ELF-1 (cell line): Measurements from ENCODE around the gene PDIA5.

Experiments used
- DNase-seq: peaks from one replicate; pipeline ENCODE4 v3.0.0-alpha.2; 2016; ENCODE audit warnings: low read depth, low spot score

PDIA5 gene

DNA sequence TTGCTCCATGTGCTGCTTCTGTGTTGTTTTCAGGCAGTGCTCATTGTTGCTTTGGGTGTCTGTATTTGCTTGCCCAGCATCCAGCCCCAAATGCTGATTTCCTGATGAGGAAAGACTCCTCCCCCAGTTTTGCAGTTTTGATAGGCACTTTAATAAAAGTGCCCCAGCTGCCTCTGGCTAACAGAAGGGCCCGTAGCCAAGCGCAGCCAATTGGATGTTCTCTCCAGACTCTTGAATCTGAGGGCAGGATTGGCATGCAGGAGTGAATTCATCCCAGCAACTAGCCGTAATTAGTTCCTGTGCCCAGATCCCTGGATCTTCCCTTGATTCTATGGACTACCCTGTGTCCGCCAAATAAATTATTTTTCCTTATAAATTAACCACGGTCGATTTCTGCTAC, 24.4 kb upstream of the PDIA5 start:
- no peak for DNase-seq

DNA sequence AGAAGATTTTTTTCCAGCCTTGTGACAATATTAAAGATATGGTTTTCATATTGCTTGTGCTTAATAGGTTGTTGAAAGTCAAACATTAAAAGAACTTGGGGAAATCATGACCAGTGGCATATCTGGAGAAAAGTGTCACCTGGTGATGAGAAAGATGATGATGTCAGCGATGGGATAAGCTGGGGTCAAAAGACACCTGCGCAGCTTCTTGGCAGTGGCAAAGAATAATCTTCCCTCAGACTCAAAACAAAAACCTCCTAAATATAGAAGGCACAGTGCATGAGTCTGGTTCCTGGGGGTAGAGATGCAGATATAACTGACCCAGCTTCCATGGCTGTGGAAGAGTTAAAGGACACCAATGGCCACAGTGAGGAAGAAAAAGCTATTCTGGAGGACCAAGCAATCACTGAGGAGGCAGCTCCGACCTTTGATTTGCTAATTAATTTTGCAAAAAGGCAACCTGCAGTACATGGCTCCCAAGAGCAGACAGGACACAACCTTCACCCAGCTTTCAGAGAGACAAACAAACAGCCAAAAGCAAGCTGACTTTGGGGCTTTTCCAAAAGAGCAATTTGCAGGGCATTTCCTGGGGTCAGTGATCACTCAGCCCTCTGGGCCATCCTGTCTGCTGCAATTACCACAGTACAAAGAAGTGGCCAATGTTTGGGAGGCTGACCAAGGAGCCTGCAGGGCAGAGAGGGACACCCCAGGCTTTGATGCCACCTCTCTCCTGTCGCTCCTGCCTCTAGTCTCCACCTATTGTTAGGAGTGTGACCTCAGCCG, 21.7 kb upstream of the PDIA5 start:
- peak; percentile 59 for DNase-seq

DNA sequence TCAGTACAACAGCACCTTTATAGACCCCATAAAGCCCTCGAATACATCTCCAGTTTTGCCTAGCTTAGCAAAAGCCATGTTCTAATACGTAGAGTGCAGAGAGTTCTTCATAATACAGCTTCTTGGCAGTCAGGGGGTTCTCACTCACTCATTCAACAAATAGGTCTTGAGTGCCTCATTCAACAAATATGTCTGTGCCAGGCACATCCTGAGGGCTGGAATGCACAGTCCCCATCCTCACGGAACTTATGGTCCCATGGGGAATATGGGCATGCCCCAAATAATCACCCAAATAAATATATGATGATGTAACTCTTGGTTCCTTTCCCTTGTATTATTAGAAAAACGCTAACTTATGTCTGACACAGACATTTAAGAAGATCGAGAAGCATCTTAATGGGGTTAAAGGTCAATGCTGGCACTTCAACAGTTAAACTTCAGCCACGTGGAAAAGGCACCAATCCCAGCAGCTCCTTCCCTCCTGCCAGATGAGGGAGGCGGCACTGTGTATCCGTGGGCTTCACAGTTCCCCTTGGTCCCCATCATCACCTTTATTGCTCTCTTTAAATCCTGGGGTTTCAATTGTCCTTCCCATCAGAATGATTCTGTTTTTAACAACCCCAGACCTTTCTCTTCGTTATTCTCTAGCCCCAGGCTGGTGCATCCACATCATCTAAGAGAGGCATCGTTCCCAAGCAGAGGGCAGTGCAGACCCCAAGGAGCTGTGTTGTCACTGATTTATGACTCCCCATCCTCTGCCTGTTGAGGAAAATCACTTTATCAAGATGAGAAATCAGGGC, 20.4 kb upstream of the PDIA5 start:
- no peak for DNase-seq

DNA sequence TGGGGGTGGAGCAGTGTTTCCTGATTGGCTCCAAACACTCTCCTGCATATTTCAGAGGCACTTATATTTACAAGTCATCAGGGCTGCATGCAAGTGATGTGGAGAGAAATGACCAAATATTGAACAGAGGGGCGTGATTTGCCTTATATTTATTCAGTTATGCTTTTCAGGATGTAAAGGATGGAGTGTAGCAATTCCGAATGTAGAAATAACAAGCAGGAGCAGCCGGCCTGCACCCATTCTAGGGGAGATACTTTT, 19.8 kb upstream of the PDIA5 start:
- DNase-seq = no peak

DNA sequence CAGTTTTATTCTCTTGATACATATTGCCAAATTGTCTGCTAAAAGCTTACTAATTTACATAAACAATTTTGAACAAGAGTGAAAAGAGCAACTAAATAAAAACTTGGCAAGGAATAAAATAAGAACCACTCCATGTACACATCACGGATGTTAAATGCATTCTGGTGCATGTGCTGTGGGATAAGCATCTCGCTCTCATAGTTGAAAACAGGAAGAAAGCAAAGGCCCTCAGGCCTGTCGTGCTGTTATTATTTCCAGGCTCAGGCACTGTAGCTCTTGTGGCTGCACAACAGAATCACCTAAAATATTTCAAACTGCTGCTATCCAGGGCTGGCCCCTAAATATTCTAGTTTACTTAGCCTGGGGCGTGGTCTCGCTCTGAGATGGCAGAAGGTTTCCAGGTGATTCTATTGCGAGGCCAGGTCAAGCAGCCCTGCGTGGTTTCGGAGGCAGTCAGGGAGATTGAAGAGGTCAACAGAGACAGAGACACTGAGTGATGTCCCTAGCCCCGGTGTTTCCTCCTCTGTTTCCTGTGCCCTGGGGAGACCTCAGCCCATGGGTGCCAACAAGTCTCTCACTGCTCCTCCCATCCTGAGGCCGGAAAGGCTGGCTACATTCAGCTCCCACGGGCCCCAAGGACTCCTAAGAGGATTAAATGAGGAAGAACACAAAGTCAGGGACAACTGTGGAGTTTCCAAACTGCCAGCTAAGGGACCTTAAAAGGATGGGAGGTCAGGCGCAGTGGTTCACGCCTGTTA, 18.2 kb upstream of the PDIA5 start:
- peak; percentile 24 for DNase-seq

DNA sequence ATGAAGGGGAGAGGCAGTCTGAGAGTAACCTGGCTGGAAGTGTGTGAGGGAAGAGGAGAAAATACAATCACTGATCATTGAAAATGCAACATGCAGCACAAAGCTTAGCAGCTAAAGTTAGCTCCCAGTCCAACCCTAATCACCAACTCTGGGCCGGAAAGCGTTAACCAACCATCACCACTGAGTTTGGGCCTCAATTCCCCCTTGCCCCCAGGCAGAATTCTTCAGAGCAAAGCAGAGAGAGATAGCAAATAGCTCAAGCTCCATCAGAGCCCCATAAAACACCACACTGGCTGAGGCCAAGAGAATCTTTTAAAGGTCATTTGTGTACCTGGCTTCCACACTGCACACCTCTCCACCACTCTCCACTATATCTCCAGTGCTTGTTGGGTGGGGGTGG, 16.2 kb upstream of the PDIA5 start:
- DNase-seq = peak; percentile 68

DNA sequence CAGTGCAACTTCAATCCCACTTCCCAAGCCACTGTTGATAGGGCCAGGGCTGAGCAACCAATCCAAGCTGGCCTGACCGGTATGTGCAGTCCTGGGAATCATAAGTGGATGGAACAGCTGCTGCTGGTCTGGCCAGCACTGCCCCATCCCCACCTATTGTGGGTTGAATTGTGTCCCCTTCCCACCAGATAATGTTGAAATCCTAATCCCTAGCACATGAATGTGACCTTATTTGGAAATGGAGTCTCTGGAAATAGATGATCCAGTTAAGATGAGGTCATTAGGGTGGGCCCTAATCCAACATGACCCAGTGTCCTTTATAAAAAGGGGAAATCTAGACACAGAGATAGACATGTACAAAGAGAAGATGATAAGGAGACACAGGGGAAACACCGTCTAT, 13.7 kb upstream of the PDIA5 start:
- DNase-seq = no peak

DNA sequence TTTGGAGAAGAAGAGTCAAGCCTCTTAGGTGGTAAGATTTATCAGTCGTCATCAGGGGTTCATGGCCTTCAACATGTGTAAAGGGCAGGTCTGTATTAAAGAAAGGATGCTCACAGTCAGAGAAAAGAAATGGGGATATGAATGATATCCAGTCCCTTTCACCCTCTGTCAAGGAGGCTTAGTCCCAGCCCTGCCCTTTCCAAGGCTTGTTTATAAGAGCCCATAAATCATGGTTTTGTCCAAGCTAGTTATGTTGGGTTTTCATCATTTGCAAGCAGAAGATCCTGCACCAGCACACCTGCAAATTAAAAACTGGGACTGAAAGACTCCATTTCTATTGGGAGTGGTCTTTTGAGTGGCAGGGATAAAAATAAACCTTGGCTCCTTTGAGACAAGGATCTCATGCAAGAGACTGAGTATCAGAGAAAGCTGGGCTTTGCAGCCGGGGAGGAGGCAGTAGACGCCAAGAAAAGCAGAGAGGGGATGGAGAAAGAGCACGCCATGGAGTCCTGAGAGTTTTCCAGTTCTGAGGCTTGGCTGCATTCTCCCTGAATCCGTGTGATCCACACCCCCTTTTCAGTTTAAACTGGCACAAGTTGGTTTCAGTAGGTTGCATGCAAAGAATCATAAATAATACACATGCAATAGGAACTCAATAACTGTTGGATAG, 12.6 kb upstream of the PDIA5 start:
- no peak for DNase-seq

DNA sequence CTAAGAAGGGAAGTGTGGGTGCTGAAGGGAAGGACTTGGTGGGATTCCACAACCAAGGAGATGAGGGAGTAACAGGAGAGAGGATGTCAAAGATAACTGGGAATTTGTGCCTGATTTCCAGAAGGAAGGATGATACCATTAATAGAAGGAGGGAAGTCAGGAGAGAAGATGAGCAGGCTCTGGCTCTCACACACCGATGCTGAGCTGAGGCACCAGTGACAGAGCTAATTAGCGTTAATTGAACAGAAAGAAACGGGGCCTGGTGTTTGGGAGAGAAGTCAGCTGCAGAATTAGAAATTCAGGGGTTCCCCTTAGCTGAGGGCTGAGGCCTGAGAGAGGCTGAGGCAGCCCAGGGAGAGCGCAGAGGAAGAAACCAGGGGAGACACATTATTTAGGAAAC, 11.9 kb upstream of the PDIA5 start:
- DNase-seq = no peak

DNA sequence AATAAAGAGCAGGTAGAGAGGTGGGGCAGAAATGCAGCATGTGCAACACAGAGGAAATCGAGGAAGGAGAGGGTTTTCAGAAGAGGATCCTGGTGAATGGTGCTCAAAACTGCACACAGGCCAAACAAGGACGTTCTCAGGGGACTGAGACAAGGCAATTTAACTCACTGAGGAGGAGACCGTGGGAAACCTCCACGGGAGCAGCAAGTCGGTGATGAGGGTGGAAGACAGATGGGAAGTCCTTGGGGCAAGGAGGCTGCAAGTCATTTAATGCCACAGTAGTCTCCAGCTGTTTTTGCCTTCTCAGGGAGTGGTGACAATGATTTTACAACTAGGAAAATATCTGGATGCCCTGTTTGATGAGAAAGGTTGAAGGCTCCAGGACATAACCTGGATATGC, 11.5 kb upstream of the PDIA5 start:
- no peak for DNase-seq

DNA sequence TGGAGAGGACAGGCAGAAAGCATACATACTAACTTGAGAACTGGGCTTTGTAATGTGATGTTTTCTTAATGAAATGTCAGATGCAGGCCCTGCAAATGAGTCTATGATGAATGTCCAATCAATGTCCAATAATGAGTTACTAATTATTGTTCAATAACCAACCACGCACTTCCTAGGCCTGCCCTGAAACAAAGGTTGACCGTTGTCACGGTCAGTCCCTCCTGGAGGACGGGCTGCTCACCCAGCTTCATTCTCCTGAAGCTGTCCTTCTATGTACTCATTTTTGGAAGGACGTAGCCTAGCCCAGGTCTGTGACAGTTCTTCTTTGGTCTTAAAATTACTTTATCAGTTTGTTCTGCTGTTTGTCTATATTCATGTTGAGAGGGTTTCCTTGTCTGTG, 8.3 kb upstream of the PDIA5 start:
- no peak for DNase-seq

DNA sequence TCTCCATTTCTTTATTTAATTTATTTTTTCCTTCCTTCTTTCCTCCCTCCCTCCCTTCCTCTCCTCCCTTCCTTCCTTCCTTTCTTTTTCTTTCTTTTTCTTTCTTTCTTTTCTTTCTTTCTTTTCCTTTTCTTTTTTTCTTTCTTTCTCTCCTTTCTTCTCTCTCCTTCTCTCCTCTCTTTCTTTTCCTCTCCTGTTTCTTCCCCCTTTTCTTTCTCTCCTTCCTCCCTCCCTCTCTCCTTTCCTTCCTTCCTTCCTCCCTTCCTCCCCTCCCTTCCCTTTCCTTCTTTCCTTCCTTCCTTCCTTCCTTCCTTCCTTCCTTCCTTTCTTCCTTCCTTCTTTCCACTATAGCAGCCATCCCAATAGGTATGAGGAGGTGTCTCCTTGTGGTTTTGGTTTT, 6.8 kb upstream of the PDIA5 start:
- DNase-seq = no peak

DNA sequence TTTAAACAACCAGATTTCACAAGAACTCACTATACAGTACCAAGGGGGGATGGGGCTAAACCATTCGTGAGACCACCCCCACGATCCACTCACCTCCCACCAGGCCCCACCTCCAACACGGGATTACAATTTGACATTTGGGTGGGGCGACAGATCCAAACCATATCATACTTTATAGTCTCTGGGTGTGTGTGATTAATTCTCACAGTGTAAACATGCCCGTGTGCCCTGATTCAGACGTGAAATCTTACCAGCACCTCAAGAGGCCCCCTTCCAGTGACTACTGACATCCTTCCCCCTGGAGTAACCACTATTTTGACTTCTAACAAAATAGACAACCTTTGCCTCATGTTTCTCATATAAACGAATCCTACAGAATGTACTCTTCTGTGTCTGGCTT, 5.0 kb upstream of the PDIA5 start:
- no peak for DNase-seq

DNA sequence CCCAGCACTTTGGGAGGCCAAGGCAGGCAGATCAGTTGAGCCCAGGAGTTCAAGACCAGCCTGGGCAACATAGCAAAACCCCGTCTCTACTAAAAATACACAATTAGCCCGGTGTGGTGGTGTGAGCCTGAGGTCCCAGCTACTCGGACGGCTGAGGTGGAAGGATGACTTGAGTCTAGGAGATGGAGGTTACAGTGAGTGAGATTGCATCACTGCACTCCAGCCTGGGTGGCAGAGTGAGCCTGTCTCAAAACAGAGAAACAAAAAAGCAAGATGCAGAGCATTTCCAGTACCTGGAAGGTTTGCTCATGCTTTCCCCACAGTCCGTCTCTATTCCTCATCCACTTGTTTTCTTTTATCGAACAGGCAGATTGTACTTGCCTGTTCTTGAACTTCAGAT, 3.8 kb upstream of the PDIA5 start:
- no peak for DNase-seq

DNA sequence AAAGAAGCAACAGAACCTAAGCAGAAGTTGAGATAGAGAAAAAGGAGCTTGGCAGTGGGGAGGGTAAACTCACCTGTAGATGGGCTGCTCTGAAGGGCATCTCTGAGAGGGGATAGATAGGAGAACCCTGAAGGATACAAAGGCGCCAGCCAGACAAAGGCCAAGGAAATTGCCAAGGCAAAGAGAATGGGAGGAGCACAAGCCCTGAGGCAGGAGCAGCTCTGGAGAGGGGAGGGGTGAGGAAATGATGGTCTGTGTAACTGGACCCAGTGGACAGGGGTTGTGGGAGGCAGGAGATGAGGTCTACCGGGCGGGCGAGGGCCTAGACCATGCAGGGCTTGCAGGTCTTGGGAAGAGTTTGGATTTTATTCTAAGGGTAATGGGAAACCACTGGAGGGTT, 2.3 kb upstream of the PDIA5 start:
- peak; percentile 69 for DNase-seq

DNA sequence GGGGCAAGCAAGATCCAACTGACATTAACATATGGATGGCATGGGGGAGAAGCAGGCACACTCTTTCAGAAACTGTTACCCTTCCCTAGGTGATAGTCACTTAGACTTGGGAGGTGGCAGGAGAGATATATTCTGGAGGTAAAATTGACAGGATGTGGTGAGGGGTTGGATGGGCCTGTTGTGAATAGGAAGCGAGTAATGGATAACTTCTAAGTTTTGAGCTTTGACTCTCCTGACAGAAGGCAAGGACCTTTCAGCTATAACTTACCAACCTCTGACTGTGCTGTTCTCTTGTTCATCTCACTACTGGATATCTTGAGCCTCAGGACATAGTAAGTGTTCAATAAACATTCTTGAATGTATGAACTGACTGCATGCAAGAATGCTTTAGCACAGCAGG, 1.9 kb upstream of the PDIA5 start:
- DNase-seq = no peak

DNA sequence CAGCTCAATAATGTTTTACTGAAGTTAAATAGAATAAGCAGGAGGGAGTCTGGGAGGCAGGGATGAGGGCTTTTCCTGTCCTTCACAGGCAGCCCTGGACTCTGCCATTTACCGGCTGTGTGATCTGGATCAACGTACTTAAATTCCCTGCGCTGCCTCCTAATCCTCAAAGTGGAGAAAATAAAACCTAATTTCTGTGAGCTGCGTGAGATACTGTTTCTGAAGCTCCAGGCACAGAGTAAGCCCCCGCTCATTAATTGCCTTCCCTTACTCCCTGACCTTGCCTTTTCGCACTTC, 278 bp upstream of the PDIA5 start:
- DNase-seq = no peak

DNA sequence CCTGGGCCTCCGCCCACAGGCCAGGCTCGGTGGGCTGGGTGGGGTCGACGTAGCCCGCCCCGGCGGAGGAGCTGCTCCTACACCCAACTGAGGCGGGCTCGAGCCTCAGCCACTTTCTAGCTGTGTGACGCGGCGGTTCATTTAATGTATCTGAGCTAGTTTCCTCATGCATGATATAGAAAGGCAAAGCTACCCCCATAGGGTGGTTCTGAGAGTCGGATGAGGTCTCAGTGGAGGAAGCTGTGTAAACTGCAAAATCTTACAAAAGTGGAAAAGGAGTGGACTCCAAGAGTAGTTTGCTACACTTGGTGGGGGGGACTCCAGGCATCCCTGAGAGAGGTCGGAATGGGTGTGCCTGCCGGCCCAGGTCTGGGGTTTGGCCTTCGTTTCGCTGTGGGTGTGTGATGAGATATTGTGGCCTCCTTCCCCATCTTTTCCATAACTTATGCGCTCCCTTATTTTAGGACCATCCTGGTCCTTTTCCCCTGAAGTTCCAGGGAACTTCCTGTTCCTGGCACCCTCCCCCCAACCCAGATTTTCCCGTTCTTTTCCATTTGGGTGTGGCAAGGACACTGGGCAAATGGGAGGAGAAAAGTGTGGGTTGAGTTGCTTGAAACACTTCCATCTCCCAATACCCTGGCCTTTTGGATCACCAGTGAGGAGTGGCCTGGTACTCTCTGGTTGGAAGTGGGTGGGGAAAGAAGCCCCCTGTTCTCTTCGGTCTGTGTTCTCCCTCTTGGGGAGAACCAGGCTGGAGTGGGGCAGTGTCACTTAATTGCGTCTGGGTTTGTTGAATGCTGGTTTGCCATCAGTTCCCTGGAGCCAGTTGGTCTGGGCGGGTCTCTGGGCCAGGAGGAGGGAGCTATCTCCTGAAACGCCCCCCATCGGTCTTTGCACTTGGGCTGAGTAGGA, 1.1 kb downstream of the PDIA5 start:
- peak; percentile 69 for DNase-seq

DNA sequence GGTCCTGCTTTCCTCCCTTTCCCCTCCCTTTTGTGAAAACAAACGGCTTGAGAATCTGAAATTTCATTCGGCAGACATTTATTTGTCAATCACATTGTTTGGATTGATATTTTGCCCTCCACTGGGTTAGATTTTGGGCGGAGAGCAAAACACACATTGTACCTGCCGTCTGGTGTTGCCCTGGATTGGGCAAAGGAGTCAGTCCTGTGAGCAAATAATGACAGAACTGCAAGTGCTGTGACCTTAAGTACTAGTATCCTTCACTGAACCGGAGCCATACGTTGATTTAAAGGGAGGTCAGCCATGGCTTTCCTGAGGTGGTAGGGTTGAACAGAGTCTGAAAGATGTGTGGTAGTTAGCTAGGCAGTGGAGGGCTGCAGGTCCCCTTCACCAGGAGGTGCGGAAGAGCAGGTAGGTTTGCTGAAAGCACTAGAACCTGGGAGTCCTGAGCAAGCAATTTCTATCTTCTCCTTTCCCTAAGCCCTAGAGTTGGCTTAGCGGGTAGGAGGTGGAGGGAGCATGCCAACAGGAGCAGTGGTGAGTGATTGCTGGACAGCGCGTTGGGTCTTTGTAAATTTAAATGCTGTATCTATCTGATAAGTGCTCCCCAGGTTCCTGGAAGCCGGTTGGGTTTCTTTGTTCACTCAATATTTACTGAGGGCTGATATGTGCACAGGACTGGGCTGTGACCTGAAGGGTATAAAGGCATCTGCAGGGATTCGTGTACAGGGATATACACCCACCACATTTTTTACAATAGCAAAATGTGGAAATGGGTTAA, 2.0 kb downstream of the PDIA5 start:
- DNase-seq = no peak

DNA sequence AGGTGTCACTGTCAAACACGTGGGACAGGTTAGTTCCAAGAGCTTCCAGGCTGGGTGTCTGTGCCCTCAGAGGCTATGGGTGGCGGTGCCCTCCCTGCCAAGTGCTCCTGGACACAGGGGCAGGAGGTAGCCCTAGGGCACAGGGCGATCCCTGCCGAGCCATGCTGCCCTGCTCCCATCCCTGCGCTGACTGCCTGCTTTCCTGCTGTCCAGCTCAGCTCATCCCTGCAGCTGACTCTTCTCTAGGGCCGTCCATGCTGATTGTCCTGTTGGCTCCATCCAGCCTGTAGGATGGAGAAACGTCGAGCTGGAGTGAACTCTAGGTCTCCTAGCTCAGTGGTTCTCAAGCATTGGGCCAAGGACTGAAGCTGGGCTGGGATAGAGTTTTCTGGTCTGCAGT, 3.7 kb downstream of the PDIA5 start:
- DNase-seq = no peak

DNA sequence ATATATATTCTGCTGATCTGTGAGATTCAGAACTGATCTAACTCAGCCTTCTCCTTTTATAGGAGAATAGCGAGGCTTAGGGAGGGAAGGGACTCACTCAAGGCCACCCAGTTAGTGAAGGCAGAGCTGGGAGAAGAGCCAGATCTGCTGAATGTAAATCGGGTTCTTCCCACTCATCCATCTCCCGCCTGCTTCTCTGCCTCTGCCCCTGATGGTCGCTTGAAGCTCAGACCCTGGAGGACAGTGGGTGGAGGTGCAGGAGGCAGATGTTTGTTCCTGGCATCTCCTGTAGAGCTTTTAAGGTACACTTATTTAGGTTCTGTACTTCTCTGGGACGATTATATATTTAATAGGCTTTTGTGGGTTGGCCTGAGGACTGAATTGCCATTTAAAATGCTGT, 4.3 kb downstream of the PDIA5 start:
- peak; percentile 44 for DNase-seq
